ENCODE measurements around the gene GEN1.

The GEN1 gene, protein sequence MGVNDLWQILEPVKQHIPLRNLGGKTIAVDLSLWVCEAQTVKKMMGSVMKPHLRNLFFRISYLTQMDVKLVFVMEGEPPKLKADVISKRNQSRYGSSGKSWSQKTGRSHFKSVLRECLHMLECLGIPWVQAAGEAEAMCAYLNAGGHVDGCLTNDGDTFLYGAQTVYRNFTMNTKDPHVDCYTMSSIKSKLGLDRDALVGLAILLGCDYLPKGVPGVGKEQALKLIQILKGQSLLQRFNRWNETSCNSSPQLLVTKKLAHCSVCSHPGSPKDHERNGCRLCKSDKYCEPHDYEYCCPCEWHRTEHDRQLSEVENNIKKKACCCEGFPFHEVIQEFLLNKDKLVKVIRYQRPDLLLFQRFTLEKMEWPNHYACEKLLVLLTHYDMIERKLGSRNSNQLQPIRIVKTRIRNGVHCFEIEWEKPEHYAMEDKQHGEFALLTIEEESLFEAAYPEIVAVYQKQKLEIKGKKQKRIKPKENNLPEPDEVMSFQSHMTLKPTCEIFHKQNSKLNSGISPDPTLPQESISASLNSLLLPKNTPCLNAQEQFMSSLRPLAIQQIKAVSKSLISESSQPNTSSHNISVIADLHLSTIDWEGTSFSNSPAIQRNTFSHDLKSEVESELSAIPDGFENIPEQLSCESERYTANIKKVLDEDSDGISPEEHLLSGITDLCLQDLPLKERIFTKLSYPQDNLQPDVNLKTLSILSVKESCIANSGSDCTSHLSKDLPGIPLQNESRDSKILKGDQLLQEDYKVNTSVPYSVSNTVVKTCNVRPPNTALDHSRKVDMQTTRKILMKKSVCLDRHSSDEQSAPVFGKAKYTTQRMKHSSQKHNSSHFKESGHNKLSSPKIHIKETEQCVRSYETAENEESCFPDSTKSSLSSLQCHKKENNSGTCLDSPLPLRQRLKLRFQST

DNA sequence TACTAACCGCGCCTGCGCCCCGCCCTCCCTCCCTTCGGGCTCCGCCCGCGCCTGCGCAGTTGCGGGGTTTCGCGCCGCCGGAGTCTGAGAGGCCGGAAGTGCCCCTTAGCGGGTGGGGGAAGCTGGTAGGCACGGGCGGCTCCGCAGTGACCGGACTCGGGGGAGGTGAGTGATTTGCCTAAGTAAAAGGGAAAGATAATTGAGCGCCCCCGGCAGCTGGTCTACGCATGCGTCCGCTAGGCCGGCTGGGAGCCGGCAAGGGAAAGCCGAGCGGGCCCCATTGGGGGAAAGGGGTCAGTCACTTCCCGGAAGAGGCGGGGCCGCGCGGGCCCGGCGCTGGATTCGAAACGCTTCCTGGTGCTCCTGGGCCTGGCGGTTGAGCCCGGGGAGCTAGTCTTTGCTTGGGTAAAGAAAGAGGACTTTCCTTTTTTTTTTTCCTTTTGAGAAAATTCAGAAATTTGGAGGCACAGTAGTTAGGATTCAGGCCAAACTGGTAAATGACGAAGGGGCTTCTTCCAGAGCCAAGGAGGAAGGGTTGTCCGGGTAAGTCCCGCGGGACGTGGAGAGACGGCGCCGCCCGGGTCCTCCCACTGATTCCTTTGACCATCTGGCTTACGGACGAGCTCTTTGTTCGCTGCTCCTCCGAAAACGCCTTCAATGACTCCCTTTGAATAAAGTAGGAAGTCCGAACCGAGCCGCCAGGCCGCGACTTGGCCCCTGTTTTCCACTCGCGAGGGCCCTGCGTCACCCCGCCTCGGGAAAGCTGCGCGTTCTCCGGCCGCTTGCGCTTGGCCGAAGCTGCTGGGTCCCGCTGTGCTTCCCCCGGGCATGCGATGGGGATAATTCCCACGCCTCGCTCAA is at the start of gene GEN1, which contains the start of gene SMC6:
Gene GEN1 (plus strand): TSS at position 336 of the 861 bp plus-strand sequence. CDS start 5,806 bp downstream, outside the sequence.
Gene SMC6 (minus strand): TSS at position 8 of the 861 bp plus-strand sequence. CDS start 7,864 bp downstream, outside the sequence.
- DNase-seq = peak; percentile 89 to 98

DNA sequence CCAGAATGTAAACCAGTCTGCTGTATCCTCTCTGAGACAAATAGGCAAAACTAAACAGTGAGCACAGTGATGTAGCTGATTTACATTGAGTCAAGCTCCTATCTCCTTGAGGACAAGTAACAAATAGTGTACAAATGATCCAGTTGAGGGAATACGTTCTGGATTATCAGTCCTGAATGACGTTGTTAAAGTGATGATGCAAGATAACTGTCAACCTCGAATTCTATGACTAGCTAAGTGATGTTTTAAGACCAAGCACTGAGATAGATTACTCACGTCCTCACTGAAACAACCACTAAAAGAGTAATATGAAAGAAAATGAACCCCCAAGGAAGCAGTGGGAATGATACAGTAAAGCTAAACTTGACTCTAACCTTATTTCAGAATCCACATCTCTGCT is 47.1 kb upstream of the GEN1 start:
- DNase-seq = no peak

GRCh38 chr2:17708501-17708900 is 45.4 kb upstream of the GEN1 start:
- DNase-seq = no peak

GRCh38 chr2:17709897-17710296 is 44.0 kb upstream of the GEN1 start:
- DNase-seq = no peak

DNA sequence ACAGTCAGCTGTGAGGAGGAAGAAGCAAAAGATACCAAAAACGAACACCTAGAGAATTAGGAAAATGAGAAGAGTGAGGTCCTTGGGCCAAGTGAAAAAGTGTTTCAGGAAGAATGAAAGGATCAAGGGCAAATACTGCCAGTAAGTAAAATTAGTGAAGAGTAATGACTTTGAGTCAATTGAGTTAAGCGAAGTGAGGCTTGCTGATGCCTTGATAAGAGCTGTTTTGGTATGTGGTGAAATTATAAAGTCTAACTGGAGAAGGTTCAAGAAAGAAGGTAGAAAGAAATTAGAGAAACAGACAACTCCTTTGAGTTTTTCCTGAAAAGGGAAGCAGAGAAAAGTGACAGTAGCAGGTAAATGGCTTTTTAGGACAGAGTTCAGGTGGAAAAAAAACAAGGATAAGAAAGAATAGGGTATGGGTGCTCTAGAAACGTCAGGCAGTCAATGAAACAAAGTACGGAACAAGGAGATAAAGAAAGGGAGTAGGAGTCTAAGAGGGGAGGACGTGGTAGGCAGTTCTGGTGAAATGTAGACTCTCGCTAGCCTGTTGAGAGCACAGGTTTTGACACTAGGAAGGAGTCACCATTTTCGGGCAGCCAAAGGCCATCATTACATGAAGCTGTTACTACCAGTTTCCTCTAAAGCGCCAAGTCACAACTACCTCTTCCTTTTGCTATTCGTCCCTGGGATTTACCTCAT is 43.2 kb upstream of the GEN1 start:
- DNase-seq = no peak

DNA sequence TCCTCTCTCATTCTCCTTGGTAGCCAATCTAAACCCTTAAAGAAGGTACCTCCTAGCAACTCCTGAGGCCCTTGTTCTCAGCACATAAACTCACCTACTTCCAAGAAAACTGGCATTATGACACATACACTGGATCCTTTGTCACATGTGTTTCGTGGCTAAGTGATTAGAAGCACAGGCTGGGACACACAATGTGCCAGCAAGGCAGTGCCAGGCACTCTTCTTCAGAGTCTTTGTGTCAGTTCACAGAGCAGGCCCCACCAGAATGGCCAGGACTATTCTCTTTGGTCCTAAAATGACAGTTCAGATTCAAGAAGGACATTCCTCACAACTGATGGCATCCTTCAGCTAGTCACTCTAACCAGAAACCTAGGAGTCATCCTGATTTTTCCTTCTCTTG is 40.6 kb upstream of the GEN1 start:
- peak in 1 of 2 donors; percentile 8 for DNase-seq

- no peak for DNase-seq
Measured at GRCh38 chr2:17717666-17718065, 36.3 kb upstream of the GEN1 start.

DNA sequence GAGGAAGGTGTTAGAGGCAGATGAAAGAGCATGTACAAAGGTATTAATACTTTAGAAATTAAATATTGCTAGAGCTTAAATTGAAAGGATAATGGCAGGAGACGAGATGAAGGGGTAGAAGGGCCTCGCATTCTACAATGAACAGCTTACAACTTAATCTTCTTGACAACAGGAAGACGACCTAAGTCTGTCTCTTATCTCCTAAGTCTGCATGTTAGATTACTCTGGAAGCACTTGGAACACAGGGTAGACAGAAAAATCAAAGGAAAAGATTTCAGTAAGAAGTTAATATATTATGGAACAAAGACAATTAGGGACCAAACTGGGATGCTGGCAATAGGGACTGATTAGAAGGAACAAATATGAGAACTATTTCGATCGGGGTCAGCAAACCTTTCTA is 35.2 kb upstream of the GEN1 start:
- no peak for DNase-seq

DNA sequence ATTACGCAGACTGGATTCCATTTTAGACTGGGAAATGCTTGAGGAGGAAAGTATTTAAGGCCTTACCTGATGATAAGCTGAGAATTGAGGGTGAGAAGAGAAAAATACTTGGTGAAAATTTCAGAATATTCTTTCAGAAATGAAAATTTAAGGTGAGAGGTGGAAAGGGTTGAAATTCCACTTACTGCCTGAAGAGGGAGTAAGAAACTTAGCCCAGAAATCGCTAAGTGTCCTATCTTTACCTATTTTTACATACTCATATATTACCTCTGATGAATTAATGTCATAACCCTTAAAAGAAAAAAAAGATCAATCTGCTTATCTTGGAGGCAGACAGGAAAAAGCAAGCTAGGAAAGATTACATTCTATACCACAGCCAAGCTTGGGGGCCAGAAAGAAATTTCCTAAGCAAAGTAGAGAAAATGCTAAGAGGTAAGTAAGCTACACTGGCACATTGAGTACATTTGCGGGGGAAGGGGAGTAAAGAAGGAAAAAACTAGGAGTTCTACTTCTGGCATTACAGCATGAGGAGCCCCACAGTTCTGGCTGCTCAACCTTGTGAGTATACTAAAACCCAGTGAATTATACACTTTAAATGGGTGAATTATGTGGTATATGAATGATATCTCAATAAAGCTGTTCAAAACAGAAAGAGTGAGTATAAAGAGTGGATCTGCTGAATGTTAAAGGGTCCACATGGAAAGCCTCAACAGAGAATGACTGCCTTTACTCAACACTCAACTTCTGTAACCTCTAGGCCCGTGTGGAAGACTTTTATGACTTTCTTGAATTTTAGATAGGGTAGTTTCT is 34.2 kb upstream of the GEN1 start:
- DNase-seq = peak in 1 of 2 donors; percentile 53

DNA sequence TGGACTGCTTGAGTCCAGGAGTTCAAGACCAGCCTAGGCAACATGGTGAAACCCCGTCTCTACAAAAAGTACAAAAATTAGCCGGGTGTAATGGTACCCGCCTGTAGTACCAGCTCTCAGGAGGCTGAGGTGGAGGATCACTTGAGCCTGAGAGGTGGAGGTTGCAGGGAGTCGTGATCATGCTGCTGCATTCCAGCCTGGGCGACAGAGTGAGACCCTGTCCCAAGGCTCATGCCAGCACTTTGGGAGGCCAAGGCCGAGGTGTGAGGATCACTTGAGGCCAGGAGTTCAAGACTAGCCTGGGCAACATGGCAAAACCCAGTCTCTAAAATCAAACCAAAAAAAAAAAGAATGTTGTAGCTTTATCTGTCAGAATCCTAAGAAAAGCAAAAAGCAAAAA is 25.7 kb upstream of the GEN1 start:
- no peak for DNase-seq

DNA sequence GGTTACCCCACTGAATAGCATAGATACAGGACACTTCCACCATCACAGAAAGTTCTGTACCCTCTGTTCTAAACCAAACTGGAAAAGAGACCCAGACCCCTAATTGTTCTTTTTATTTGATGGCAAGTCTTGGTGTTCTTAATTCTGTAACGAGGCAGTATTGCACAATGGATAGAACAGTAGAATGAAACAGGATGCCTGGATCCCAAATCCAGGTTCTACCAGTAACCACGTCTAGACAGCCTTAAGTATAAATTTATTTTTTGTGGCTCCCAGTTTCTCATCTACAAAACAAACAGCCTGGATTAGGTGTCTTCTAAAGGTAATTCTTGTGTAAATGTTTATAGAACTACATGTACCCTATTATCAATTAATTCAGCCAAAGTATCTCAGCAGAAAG is 24.1 kb upstream of the GEN1 start:
- no peak for DNase-seq

DNA sequence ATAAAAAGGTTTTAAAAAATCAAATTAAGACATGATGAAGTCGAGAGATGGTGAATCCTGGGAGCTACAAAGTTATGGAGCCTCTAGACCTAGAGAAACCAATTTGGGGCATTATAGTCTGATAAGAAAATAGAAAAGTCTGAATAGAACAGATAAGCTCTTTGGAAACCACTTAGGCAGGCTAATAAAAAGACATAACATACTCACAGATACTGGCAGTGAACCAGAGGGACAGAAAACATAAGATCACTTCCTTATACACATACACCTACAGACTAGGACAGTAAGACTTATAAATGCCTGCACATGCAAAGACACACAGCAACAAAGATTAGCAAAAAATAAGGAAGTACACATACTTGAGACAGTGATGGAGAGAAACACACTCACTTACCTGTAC is 20.3 kb upstream of the GEN1 start:
- no peak for DNase-seq

DNA sequence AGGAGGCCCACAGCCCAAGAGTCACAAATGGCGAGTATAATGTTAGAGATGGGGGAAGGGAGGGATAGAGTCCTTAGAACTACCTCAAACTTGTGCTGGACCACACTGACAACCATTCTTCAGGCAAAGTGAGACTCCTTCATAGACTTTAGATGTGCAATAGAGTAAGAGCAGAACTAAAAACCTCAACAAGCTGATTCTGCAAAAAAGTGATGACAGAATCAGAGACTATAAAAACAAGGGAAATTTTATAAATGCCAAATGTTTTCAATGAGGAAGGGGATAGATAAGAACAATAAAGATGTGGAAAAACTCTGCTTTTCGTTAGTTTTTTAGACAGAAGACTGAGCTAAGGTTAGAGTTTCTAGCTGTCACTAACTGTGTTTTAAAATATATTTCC is 18.1 kb upstream of the GEN1 start:
- no peak for DNase-seq

- no peak for DNase-seq
Measured at GRCh38 chr2:17736989-17737388, 16.9 kb upstream of the GEN1 start.

- no peak for DNase-seq
Measured at GRCh38 chr2:17740203-17740602, 13.7 kb upstream of the GEN1 start.

DNA sequence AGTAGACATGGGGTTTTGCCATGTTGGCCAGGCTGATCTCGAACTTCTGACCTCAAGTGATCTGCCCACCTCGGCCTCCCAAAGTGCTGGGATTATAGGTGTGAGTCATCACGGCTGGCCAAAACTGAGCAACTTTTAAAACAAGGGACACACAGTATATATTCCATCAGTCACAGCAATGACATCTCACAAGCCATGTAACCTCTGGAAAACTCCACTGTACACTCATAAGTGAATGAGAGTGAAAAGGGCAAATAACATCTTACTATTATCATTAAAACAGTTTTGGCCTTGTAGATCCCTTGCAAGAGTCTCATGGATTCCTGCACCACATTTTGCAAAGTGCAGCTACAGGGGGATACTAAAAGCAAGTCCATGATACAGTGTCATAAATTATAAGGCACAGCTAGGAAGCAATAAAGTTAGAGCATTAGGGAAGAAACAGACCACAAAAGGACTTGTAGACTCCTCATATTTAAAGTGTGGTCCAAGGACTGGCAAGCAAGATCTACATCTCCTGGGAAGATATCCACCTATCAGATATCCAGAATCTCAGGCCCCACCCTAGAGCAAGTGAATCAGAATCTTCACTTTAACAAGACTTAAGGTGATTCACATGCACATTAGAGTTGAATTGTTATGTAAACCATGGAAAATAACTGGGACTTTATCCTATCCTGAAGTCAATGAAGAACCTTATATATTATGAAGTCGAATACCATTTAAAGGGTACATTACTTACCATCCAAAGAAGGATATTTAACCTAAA is 6.1 kb upstream of the GEN1 start:
- no peak for DNase-seq

DNA sequence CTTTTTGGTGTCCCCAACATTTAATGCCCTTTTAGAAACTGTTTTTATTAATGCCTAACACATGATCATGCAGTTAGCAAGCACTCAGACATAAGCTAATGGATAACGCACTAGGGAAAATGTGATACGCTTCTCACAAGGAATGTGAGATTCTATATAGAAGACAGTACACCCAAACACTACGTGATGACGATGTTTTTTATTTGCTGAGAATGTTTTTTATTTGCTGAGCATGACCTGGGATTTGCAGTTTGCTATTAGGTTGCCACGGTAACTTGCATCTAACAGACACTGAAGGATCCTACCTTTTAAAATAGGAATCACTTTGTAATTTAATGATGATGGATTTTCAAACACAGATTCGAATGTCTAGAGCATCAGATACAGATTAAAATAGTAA is 5.2 kb upstream of the GEN1 start:
- no peak for DNase-seq

DNA sequence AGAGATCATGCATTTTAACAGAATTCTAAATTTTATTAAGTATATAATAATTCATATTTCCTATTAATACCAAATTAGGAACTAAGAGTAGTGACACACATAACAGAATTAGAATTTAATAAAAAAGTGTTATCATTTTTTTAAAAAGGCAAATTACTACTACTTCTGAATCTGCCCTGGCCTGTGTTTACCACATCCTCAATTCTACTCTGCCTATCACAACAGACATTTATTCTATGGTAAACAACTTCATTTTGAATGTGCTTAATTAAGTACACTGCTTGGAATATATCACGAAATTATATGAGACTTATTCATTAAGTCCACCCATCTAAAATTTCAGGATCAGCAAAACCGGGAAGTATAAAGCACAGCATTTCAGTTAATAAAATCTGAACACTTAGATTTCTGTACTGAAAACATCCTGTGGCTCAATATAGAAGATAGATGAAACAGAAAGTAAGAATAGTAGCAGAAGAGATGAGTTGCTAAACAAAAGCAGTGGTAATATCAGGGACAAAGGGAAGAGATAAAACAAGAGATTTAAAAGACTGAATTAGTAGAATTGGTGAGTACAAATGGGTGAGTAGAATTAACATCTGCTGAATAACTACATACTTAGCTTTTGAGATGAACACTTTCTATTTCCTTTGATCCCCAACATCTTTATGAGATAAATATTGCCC is 4.0 kb upstream of the GEN1 start:
- DNase-seq = no peak

DNA sequence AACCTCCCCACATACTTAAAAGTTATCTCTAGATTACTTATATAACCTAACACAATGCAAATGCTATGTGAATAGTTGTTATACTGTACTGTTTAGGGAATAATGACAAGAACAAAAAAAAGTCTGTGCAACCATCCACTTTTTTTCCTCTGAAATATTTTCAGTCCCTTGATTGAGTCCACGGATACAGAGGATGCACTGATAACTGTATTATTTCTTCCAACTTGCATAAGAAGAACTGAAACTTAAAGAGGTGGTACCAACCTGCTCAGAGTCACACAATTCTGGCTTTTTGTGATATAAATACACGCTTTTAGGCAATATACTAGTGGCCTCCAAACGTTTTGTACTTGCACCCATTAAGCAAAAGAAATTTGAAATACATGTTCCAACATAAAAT is 1.7 kb upstream of the GEN1 start:
- DNase-seq = no peak
